GM10266 (cell line): ENCODE measurements around the gene LGALSL.

Experiments used
- DNase-seq: peaks from one replicate; pipeline ENCODE4 v3.0.0; 2012; ENCODE audit errors: extremely low spot score
- TF ChIP-seq, protein P1 (sequence below): IDR thresholded peaks from 2 replicates; pipeline ENCODE4 v1.5.1; 2012; ENCODE audit warnings: mild to moderate bottlenecking, low read depth; ENCODE audit not compliant: control insufficient read depth, insufficient read depth; ENCODE audit errors: missing control alignments

LGALSL gene

DNA sequence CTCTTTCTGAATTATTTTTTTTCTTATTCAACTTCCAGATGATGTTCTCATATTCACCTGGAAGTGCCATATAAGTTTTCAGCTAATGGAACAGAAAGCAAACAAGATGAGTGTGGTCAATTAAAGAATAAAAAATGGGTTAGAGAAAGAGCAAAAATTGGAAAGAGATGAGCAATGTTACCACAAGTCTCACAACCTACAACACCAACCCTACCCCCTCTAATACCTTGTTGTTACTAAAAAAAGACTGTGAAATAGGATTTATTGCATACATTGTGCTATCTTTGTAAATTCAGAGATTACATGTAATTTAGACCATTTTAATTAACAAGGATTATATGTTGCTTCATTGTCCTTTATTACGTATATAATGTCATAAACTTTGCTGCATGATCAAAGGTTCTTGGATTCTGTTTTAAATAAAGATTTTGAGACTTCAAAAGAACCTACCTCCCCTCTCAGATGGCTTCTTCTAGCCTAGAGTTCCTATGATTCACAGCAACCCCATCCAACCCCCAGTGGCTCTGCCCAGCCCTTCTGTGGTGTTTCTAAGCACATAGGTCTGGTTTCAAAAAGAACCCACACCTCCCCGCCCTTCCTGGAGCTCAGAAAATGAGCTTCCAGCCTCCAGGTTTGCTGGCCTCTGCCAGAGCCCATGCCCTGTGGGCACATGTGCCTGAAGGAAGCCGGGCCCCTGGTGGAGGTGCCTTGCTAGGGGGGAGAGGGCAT is 24.7 kb downstream of the LGALSL start:
- no peak for DNase-seq
- TF ChIP-seq, protein P1, sequence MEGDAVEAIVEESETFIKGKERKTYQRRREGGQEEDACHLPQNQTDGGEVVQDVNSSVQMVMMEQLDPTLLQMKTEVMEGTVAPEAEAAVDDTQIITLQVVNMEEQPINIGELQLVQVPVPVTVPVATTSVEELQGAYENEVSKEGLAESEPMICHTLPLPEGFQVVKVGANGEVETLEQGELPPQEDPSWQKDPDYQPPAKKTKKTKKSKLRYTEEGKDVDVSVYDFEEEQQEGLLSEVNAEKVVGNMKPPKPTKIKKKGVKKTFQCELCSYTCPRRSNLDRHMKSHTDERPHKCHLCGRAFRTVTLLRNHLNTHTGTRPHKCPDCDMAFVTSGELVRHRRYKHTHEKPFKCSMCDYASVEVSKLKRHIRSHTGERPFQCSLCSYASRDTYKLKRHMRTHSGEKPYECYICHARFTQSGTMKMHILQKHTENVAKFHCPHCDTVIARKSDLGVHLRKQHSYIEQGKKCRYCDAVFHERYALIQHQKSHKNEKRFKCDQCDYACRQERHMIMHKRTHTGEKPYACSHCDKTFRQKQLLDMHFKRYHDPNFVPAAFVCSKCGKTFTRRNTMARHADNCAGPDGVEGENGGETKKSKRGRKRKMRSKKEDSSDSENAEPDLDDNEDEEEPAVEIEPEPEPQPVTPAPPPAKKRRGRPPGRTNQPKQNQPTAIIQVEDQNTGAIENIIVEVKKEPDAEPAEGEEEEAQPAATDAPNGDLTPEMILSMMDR = no peak

- DNase-seq = no peak
- TF ChIP-seq, protein P1 = no peak
These were observed 25.5 kb downstream of the LGALSL start for GRCh38 chr2:64479259-64480117.

- no peak for DNase-seq
- TF ChIP-seq, protein P1 = no peak
These were observed 27.7 kb downstream of the LGALSL start for GRCh38 chr2:64481665-64482064.

- no peak for DNase-seq
These were observed 28.3 kb downstream of the LGALSL start for GRCh38 chr2:64482243-64482642.

DNA sequence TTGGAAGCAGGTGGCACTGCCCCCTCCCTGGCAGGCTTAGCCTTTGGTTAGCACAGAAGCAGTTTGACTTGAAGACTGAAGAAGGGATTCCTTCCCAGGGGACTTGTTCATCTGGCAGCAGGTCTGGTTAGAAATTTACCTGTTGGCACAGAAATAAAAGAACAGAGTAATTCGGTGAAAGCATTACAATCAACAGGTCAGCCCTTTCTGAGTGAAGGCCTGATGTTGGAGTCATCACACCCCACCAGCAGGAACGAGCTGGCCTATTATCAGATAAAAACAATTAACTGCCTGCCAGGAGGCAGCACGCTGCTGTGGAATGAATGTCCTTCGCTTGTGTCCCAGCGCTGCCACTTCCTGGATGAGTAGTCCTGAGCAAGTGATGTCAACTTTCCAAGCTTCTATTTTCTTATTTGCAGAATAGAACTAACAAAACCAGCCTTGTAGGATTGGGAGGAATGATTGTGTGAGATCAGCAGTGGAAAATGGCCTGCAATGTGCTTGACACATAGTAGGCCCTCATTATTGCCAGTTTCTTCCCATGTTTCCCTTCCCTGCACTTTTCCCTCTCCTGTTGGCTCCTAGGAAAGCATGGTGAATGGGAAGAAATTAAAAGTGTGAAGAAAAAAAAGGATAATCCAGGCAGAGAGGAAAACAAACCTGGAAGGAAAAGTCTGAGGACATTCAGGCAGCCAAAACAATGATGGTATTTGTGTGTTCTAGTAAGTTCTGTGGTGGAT is 29.0 kb downstream of the LGALSL start:
- no peak for DNase-seq
- TF ChIP-seq, protein P1 = no peak

More at GRCh38 chr2:64482243-64482642, 28.3 kb downstream of the LGALSL start:
- TF ChIP-seq, protein P1 = no peak

GRCh38 chr2:64485331-64485730 is 31.4 kb downstream of the LGALSL start:
- DNase-seq = no peak
- TF ChIP-seq, protein P1 = no peak
